GM19328 (cell line): ENCODE data around the gene BLNK.
"Not testable (repeated sequence)": the region's sequence is repeated elsewhere in the genome, so short reads cannot be mapped to it uniquely, and the experiment has no call there.

Experiments
- ATAC-seq: cut with Tn5 transposase; IDR thresholded peaks from one replicate; pipeline ENCODE4 v1.9.1; 2021; ENCODE audit warnings: mild to moderate bottlenecking, moderate library complexity; ENCODE audit not compliant: unreplicated experiment

The BLNK gene

GRCh38 chr10:96271016-96271815, at the start of gene BLNK:
Gene BLNK (minus strand): TSS chr10:96271569. CDS start chr10:96271398, 171 bp downstream.
- ATAC-seq = peak; percentile 49

- no peak for ATAC-seq
These were observed 48.5 kb upstream of the BLNK start for GRCh38 chr10:96319754-96320474.

- no peak for ATAC-seq
These were observed 45.9 kb upstream of the BLNK start for GRCh38 chr10:96317067-96317833.

GRCh38 chr10:96313344-96313743, 42.0 kb upstream of the BLNK start:
- ATAC-seq = no peak

- ATAC-seq = no peak
These were observed 39.9 kb upstream of the BLNK start for GRCh38 chr10:96311180-96311715.

- no peak for ATAC-seq
These were observed 38.9 kb upstream of the BLNK start for GRCh38 chr10:96310321-96310669.

GRCh38 chr10:96309628-96310320, 38.4 kb upstream of the BLNK start:
- no peak for ATAC-seq

- not testable (repeated sequence) for ATAC-seq
These were observed 37.5 kb upstream of the BLNK start for GRCh38 chr10:96308854-96309253.

GRCh38 chr10:96306516-96306915, 35.1 kb upstream of the BLNK start:
- no peak for ATAC-seq

- ATAC-seq = no peak
These were observed 33.6 kb upstream of the BLNK start for GRCh38 chr10:96305019-96305418.

GRCh38 chr10:96304230-96304629, 32.9 kb upstream of the BLNK start, which contains the start of gene DNTT:
Gene DNTT (plus strand): TSS chr10:96304434. CDS start chr10:96304498, 64 bp downstream.
- no peak for ATAC-seq

- no peak for ATAC-seq
These were observed 30.2 kb upstream of the BLNK start for GRCh38 chr10:96301616-96302015.

GRCh38 chr10:96299383-96299782, 28.0 kb upstream of the BLNK start:
- no peak for ATAC-seq

- ATAC-seq = no peak
These were observed 27.0 kb upstream of the BLNK start for GRCh38 chr10:96298362-96298761.

- ATAC-seq = no peak
These were observed 26.1 kb upstream of the BLNK start for GRCh38 chr10:96297486-96297885.

- ATAC-seq = no peak
These were observed 24.1 kb upstream of the BLNK start for GRCh38 chr10:96295475-96295874.

- no peak for ATAC-seq
These were observed 21.9 kb upstream of the BLNK start for GRCh38 chr10:96292971-96293920.

GRCh38 chr10:96290368-96291133, 19.2 kb upstream of the BLNK start:
- ATAC-seq = no peak
